ENCODE measurements around the gene COPS4.

- no peak for TF ChIP-seq CTCF (IDR thresholded peaks at IDR 0.05)
- no peak for TF ChIP-seq ZFX (IDR thresholded peaks at IDR 0.05; ENCODE audit: borderline replicate concordance)
Observed at GRCh38 chr4:83093060-83093640, 58.2 kb downstream of the COPS4 start.
